Activated CD8-positive, alpha-beta T cell treated with anti-CD3 and anti-CD28 coated beads for 36 hours (primary cell): ENCODE data around the gene SFSWAP. TPM values are rescaled to one million over a fixed set of nuclear protein-coding genes. Genes with fewer than 3 reads are reported as not detected.

ENCODE experiments used
- ATAC-seq: fragments of 200-7000 bp; cut with Tn5 transposase; one replicate; pipeline ENCODE4 v1.10.0; 2021; ENCODE audit warnings: mild to moderate bottlenecking, moderate library complexity
- CTCF ChIA-PET: fragments of 350-600 bp; sonication (Branson Sonifier 250); formaldehyde crosslinking; loops from one replicate; lab custom pipeline; 2021; ENCODE audit warnings: antibody characterized with exemption; lab: Charles Lee
- POLR2A ChIA-PET: fragments of 350-600 bp; sonication (Branson Sonifier 250); formaldehyde crosslinking; loops from one replicate; lab custom pipeline; 2021; ENCODE audit warnings: antibody characterized with exemption; lab: Charles Lee
- DNase-seq: peaks from one replicate; pipeline ENCODE4 v3.0.0-alpha.2; 2020
- H3K27ac Mint-ChIP-seq: one replicate; pipeline ENCODE4 v1.8.0; 2021; ENCODE audit warnings: mild to moderate bottlenecking, mixed read lengths
- H3K27me3 Mint-ChIP-seq: one replicate; pipeline ENCODE4 v1.8.0; 2021; ENCODE audit warnings: mixed read lengths
- H3K36me3 Mint-ChIP-seq: one replicate; pipeline ENCODE4 v1.8.0; 2021; ENCODE audit warnings: low read depth, mixed read lengths
- H3K4me1 Mint-ChIP-seq: one replicate; pipeline ENCODE4 v1.8.0; 2021; ENCODE audit warnings: low read depth, mixed read lengths
- H3K4me3 Mint-ChIP-seq: one replicate; pipeline ENCODE4 v1.8.0; 2021; ENCODE audit warnings: mild to moderate bottlenecking, moderate library complexity, mixed read lengths
- H3K9me3 Mint-ChIP-seq: one replicate; pipeline ENCODE4 v1.8.0; 2021; ENCODE audit warnings: mixed read lengths
- intact Hi-C: fragments of 100-400 bp; cut with micrococcal nuclease; formaldehyde crosslinking; loops from one replicate; pipeline ENCODE4 v1.10.0; 2022
- total RNA-seq, 2 experiments: library from RNA; stranded (reverse); gene quantifications; one replicate each; pipeline ENCODE4 v1.2.3, GENCODE V29; 2021
- TF ChIP-seq, protein P1 (sequence below): fragments of 200-600 bp; IDR thresholded peaks from one replicate; pipeline ENCODE4 v1.8.0; 2022; ENCODE audit warnings: antibody characterized with exemption, mild to moderate bottlenecking

SFSWAP gene
- total RNA-seq, 2 experiments from 2014 or later, result 47.6 to 49.3 TPM

DNA sequence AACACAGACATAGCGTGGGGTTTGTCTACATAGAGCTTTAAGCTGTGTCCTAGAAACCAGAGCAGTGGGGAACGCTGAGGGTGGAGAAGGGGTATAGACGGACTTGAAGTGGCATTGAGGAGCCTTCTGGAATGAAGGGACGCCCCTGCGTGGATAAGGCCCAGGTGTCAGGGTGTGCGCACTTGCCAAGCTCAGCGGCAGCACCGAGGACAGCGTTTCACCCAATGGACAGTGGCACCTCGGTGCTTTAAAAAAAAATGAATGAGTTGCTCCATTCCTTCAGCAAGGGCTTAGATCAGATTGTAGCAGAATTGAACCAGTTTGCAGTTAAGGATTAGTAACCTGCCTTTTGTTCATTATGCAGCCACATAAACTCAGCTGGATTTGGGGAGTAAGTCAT is 83.7 kb downstream of the SFSWAP start:
- DNase-seq (no peak), ATAC-seq (no peak)
- TF ChIP-seq, protein P1, sequence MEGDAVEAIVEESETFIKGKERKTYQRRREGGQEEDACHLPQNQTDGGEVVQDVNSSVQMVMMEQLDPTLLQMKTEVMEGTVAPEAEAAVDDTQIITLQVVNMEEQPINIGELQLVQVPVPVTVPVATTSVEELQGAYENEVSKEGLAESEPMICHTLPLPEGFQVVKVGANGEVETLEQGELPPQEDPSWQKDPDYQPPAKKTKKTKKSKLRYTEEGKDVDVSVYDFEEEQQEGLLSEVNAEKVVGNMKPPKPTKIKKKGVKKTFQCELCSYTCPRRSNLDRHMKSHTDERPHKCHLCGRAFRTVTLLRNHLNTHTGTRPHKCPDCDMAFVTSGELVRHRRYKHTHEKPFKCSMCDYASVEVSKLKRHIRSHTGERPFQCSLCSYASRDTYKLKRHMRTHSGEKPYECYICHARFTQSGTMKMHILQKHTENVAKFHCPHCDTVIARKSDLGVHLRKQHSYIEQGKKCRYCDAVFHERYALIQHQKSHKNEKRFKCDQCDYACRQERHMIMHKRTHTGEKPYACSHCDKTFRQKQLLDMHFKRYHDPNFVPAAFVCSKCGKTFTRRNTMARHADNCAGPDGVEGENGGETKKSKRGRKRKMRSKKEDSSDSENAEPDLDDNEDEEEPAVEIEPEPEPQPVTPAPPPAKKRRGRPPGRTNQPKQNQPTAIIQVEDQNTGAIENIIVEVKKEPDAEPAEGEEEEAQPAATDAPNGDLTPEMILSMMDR, result no peak
- no peaks in the 10 kb centered on the region for H3K27me3 Mint-ChIP-seq
- no peaks in the 10 kb centered on the region for H3K9me3 Mint-ChIP-seq
- intact Hi-C loops, result no loop called here
- CTCF ChIA-PET, result interaction anchor here (0.7 kb wide), 1 partner anchor 177 kb away, joined by 4 read pairs; no protein-coding TSS in a partner anchor
- H3K36me3 Mint-ChIP-seq, result peaks cover 43% of the 10 kb centered on the region
- H3K4me1 Mint-ChIP-seq, result no peaks in the 10 kb centered on the region
- no peak overlapping the region for H3K27ac Mint-ChIP-seq
- no peak overlapping the region for H3K4me3 Mint-ChIP-seq
- POLR2A ChIA-PET, result interaction anchor here (0.6 kb wide), 1 partner anchor 35 kb away, joined by 3 read pairs; no protein-coding TSS in a partner anchor

DNA sequence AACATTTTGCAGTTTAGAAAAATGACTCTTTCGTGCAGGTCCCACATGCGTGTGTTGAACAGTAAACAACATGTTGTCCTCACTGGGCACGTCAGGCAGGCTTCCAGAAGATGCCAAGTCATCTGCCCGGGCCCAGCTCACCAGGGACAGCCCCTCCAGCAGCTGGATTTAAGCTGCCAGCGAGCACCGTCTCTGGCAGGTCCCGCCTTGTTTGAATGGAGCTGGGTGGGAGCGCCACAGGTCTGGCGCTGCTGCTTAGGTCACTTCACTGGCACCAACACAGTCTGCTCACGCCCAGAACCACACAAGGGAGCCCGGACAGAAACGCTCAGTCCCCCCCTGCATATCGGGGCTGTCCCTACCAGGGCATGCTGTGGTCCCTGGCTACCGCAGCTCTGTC is 84.2 kb downstream of the SFSWAP start:
- no peaks in the 10 kb centered on the region for H3K27me3 Mint-ChIP-seq

DNA sequence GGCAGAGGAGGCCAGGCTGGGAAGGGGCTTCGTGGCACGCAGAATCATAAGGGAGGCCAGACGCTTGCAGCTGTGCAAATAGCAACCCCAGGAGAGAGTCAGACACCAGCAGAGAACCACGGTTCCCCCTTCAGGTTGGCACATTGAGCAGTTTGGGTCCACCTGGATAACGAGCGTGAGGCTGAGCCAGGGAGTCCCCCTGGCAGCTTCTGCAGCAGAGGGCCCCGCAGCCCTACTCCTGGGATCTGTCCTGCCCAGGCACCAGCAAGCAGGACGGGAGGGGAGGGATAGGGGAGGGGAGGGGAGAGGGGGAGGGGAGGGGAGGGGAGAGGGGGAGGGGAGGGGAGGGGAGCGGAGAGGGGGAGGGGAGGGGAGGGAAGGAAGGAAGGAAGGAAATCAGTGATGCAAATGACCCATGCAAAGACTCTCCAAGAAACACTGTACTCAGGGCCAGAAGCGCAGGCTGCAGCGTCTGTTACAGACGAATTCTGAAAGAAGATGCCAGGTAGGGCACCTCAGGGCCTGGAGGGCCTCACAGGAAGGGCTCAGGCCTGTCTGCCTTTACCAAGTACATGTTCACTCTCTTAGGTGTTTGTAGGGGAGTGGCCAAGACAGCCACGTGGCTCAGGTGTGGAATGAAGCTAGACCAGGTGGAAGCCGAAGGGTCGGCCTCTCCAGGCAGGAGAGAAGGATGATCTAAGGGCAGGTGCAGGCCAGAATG is 85.0 kb downstream of the SFSWAP start:
- intact Hi-C loops, result no loop called here
- Mint-ChIP-seq H3K4me1 (no peaks in the 10 kb centered on the region), H3K9me3 (no peaks in the 10 kb centered on the region), H3K36me3 (peaks cover 41% of the 10 kb centered on the region), H3K27me3 (no peaks in the 10 kb centered on the region), H3K4me3 (no peak overlapping the region), H3K27ac (no peak overlapping the region)
- POLR2A ChIA-PET, result no interaction called here
- DNase-seq (no peak), ATAC-seq (no peak)
- TF ChIP-seq, protein P1, result no peak
- CTCF ChIA-PET, result no interaction called here

More for the DNA sequence above, 84.2 kb downstream of the SFSWAP start:
- Mint-ChIP-seq H3K36me3 (peaks cover 39% of the 10 kb centered on the region), H3K4me3 (no peak overlapping the region), H3K9me3 (no peaks in the 10 kb centered on the region), H3K27ac (no peak overlapping the region), H3K4me1 (no peaks in the 10 kb centered on the region)
- ChIA-PET POLR2A (no interaction called here), CTCF (no interaction called here)
- TF ChIP-seq, protein P1, result no peak
- DNase-seq, result no peak
- intact Hi-C loops, result no loop called here
- no peak for ATAC-seq

DNA sequence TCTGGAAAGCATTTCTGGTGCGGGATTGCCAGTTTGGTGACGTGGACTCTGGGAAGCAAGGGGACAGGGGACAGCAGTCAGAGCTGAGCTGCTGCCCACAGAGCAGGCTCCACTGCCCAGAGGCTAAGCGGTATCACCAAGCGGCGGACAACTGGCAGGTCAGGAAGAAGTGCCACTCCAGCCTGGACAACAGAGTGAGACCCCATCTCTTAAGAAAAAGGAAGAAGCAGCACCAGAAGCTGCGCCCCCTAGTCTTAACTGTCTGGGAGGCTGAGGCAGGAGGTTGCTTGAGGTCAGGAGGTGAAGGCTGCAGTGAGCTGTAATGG is 85.5 kb downstream of the SFSWAP start:
- TF ChIP-seq, protein P1, result no peak
- peaks cover 43% of the 10 kb centered on the region for H3K36me3 Mint-ChIP-seq
- H3K27me3 Mint-ChIP-seq, result no peaks in the 10 kb centered on the region
- ChIA-PET CTCF (no interaction called here), POLR2A (no interaction called here)
- no peaks in the 10 kb centered on the region for H3K9me3 Mint-ChIP-seq
- no peak overlapping the region for H3K27ac Mint-ChIP-seq
- no peak for DNase-seq
- H3K4me3 Mint-ChIP-seq, result no peak overlapping the region
- no peak for ATAC-seq
- intact Hi-C loops, result no loop called here
- no peaks in the 10 kb centered on the region for H3K4me1 Mint-ChIP-seq

DNA sequence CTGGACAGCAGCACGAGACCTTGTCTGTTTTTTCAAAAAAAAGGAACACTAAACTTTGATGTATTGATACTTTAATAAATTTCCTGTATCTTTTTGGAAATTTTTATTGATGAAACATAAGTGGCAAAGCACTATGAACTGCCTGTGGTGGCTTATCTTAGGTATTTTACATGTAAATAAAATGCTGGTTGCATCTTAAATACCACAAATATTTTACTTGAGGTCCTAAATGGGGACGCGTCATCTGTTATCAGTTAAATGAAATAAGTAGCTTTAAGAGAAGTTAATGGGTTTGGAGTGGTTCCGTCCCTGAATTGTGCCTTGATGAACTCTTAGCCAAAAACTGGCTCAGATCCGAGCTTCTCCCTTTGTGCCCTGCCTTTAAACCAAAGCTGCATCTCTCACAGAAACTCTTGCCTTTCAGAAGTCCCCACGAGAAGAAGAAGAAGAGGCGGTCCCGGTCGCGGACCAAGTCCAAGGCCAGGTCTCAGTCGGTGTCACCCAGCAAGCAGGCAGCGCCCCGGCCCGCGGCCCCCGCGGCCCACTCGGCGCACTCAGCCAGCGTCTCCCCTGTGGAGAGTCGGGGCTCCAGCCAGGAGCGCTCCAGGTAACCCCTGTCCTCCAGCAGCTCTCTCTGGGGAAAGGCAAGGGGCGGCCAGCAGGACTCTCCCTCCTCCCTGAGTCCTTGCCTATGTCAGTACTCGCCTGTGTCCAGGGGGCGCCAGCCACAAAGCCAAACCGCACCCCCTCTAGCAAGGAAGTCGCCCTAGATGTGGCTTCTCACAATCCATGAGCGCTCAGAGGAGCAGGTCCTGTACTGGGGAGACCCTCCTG is 86.1 kb downstream of the SFSWAP start:
- Mint-ChIP-seq H3K36me3 (peaks cover 43% of the 10 kb centered on the region), H3K9me3 (no peaks in the 10 kb centered on the region), H3K27ac (no peak overlapping the region), H3K4me3 (no peak overlapping the region), H3K4me1 (no peaks in the 10 kb centered on the region), H3K27me3 (no peaks in the 10 kb centered on the region)
- no peak for DNase-seq
- TF ChIP-seq, protein P1, result no peak
- POLR2A ChIA-PET, result no interaction called here
- intact Hi-C loops, result no loop called here
- CTCF ChIA-PET, result no interaction called here
- no peak for ATAC-seq
